GM12891 (cell line): ENCODE measurements around the gene KCP.

Source experiments
- DNase-seq: peaks from one replicate; pipeline ENCODE4 v3.0.0; 2011; ENCODE audit warnings: low spot score; ENCODE audit not compliant: insufficient read length
- FAIRE-seq: peaks from 2 replicates; lab custom pipeline; 2011; peaks lifted over from hg19 to GRCh38; lab: Jason Lieb, UNC
- PAX5 ChIP-seq: IDR thresholded peaks from 2 replicates; pipeline ENCODE4 v1.6.1; 2011; ENCODE audit warnings: low read length, moderate library complexity, mild to moderate bottlenecking; ENCODE audit not compliant: insufficient read depth, severe bottlenecking
- POLR2A ChIP-seq: IDR thresholded peaks from 2 replicates; pipeline ENCODE4 v1.6.1; 2011; ENCODE audit warnings: low read depth, low read length, control low read depth
- POLR2AphosphoS5 ChIP-seq: IDR thresholded peaks from 2 replicates; pipeline ENCODE4 v1.6.1; 2011; ENCODE audit warnings: low read depth, low read length, control low read depth
- POU2F2 ChIP-seq: IDR thresholded peaks from 2 replicates; pipeline ENCODE4 v1.6.1; 2011; ENCODE audit warnings: low read depth, mild to moderate bottlenecking, control low read depth, low read length, moderate library complexity
- SPI1 ChIP-seq: IDR thresholded peaks from 2 replicates; pipeline ENCODE4 v1.6.1; 2011; ENCODE audit warnings: low read depth, low read length, control low read depth
- TAF1 ChIP-seq: IDR thresholded peaks from 2 replicates; pipeline ENCODE4 v1.6.1; 2011; ENCODE audit warnings: low read depth, low read length, control low read depth

KCP gene

GRCh38 chr7:128854396-128854795, 56.1 kb downstream of the KCP start:
- DNase-seq (no peak), FAIRE-seq (no peak)
- TF ChIP-seq TAF1 (no peak), SPI1 (no peak), POU2F2 (no peak), POLR2A (no peak), PAX5 (no peak), POLR2AphosphoS5 (no peak)

GRCh38 chr7:128853799-128854198, 56.7 kb downstream of the KCP start:
- DNase-seq: no peak
- TF ChIP-seq POU2F2 (no peak), POLR2A (no peak)
- FAIRE-seq: no peak

DNA sequence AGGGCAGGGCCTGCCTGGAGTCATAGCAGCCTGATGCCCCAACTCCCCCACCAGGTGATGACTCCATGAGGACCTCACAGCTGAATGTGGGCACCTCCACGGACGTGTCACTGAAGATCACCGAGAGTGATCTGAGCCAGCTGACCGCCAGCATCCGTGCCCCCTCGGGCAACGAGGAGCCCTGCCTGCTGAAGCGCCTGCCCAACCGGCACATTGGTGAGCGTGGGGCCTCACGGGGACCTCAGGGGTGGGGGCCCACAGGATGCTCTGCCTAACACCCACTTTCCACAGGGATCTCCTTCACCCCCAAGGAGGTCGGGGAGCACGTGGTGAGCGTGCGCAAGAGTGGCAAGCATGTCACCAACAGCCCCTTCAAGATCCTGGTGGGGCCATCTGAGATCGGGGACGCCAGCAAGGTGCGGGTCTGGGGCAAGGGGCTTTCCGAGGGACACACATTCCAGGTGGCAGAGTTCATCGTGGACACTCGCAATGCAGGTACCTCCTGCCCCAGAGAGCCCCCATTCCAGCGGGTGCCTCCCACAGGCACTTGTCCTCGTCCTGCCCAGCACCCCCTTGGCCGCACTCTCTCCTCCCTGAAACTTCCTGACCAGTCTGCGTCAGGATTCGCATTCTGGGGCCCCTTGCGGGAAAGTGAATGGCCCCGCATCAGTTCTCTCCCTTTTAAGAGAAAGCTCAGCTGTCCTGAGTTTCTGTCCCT, 57.8 kb downstream of the KCP start:
- TF ChIP-seq PAX5 (no peak), SPI1 (no peak), POLR2AphosphoS5 (no peak), POU2F2 (no peak), POLR2A (no peak), TAF1 (no peak)
- DNase-seq (no peak), FAIRE-seq (no peak)

DNA sequence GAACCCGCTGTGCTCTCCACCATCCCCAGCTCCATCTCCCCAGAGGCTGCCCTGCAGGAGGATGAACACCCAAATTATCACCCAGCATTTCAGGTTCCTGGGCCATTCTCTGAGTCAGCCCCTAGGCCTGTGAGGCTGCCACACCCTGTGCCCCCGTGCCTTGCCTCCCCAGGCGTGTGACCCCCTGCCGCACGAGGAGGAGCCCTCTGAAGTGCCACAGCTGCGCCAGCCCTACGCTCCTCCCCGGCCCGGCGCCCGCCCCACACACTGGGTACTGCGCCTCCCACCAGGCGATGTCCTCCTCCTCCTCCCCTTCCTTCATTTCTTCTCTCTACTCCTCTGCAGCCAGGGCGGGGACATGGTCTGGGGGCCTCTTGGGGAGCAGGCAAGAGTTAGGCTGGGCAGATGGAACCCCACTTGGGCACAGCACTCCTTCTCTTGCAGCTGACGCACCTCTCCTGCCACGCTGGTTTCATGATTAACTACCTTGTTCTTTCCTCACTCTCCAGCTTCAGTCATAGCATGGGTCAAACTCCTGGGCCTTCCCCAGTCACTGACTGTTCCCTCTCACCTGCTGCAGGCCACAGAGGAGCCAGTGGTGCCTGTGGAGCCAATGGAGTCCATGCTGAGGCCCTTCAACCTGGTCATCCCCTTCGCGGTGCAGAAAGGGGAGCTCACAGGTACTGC, 60.6 kb downstream of the KCP start:
- FAIRE-seq (no peak), DNase-seq (no peak)
- TF ChIP-seq POU2F2: no peak
- no peak for TF ChIP-seq POLR2AphosphoS5
- TF ChIP-seq POLR2A: no peak
- no peak for TF ChIP-seq TAF1
- TF ChIP-seq PAX5: no peak
- no peak for TF ChIP-seq SPI1

- FAIRE-seq: no peak
- no peak for TF ChIP-seq TAF1
- no peak for DNase-seq
These were observed 61.4 kb downstream of the KCP start for GRCh38 chr7:128849156-128849515.

DNA sequence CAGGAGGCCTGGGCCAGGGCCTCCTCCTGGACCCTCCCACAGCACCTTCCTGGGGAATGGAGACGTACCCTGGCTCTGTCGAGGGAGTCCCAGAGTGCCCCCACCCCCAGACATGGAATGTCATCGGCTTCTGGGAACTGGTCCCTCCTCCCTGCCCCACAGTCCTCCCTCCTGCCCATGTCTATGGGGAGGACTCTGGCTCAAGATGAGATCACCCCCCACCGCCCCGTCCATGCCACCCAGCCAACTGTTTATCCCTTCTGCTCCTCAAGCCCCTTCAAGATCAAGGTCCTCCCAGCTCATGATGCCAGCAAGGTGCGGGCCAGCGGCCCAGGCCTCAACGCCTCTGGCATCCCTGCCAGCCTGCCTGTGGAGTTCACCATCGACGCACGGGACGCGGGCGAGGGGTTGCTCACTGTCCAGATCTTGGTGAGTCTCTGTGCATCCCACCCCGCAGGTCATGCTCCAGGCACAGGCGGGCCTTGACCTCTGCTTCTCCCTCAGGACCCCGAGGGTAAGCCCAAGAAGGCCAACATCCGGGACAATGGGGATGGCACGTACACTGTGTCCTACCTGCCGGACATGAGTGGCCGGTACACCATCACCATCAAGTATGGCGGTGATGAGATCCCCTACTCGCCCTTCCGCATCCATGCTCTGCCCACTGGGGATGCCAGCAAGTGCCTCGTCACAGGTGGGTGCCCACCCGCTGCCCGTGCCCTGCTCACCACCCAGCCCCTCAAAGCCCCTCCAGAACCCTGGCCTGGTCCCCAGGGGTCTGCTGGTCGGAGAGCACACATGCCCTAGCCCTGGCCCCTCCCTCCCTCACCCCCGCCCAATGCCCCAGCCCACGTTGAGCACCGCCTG, 62.0 kb downstream of the KCP start:
- FAIRE-seq: no peak
- TF ChIP-seq PAX5 (no peak), TAF1 (no peak), POU2F2 (no peak), SPI1 (no peak), POLR2A (no peak), POLR2AphosphoS5 (no peak)

GRCh38 chr7:128847721-128848211, 62.7 kb downstream of the KCP start:
- FAIRE-seq: no peak
- TF ChIP-seq TAF1 (no peak), POLR2AphosphoS5 (no peak), POLR2A (no peak), POU2F2 (no peak), SPI1 (no peak), PAX5 (no peak)
- no peak for DNase-seq

More for the DNA sequence above, 62.0 kb downstream of the KCP start:
- DNase-seq: no peak

GRCh38 chr7:128846781-128847444, 63.6 kb downstream of the KCP start:
- TF ChIP-seq POLR2AphosphoS5: no peak
- TF ChIP-seq POLR2A: no peak
- no peak for TF ChIP-seq PAX5
- no peak for TF ChIP-seq SPI1
- TF ChIP-seq TAF1: no peak
- no peak for TF ChIP-seq POU2F2
- DNase-seq (no peak), FAIRE-seq (no peak)

- FAIRE-seq: no peak
- no peak for DNase-seq
- no peak for TF ChIP-seq SPI1
- TF ChIP-seq POLR2AphosphoS5: no peak
- no peak for TF ChIP-seq POLR2A
- no peak for TF ChIP-seq TAF1
- no peak for TF ChIP-seq POU2F2
- no peak for TF ChIP-seq PAX5
These were observed 64.5 kb downstream of the KCP start for GRCh38 chr7:128845987-128846386.
